ENCODE results near the gene EMSY.

- TF ChIP-seq POLR2A (IDR thresholded peaks at IDR 0.05; ENCODE audit: low read length) (no peak), GATA1 (IDR thresholded peaks at IDR 0.05; ENCODE audit: low read depth, low read length) (no peak)
Measured at GRCh38 chr11:76480241-76480640, 35.4 kb downstream of the EMSY start.

Measured in erythroblast (primary cell).